ENCODE data around the gene POLR1E.

Gene POLR1E

DNA sequence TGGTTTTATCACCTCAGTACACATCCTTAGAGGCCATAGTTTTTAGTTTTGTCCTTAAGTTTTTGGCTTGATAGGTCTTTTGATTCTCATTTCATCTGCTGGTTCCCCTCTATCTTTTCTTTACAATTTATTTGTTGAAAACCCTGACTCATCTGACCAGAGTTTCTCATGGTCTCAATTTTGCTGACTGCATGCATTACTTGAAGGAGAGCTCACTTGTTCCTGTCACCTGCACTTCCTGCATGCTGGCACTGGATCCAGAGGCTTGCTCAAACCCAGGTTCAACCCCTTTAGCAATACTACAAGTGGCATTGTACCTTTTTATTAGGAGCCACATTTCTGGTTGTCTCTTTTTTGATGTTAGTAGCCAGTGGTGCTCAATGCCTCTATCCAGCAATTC is 63.8 kb downstream of the POLR1E start:
- TF ChIP-seq CTCF (IDR thresholded peaks at IDR 0.05; ENCODE audit: borderline replicate concordance, control extremely low read depth, extremely low read depth, insufficient read depth, missing control alignments), result no peak
- in situ Hi-C loops (cut with MboI; ENCODE audit: low sequenced_read_pairs, unreplicated experiment), result no loop called here
- DNase-seq (ENCODE audit: low spot score), result no peak

DNA sequence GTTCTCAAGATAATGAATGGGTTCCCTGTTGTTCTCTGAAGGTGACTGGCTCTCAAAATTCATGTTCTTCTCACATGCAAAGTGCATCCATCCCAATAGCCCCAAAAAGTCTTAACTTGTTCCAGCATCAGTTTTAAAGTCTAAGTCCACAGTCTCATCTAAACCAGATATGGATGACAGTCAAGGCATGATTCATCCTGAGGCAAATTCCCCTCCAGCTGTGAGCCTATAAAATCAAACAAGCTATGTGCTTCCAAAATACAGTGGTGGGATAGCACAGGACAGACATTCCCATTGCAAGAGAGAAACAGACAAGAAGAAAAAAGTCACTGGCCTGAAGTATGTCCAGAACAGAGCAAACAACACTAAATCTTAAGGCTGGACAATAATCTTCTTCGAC is 65.0 kb downstream of the POLR1E start:
- no peak for DNase-seq (ENCODE audit: low spot score)
- in situ Hi-C loops (cut with MboI; ENCODE audit: low sequenced_read_pairs, unreplicated experiment), result no loop called here
- TF ChIP-seq CTCF (IDR thresholded peaks at IDR 0.05; ENCODE audit: borderline replicate concordance, control extremely low read depth, extremely low read depth, insufficient read depth, missing control alignments), result no peak

DNA sequence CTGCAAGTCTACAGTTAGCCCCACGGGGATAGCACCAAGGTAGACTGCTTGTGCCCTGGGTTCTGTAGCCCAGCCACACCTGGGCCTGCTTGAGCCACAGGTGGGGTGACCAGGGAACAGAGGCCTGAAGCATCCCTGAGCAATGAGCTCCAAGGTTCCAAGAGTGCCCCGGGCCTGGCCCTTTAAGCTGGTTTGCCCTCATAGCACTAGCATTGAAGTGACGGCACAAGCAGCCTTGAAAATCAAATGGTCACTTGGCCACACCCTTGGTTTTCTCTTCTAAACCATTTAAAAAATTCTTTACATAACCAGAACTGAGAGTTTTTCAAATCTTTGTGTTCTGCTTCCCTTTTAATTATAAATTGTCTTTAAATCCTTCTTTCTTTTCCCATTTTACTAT is 65.7 kb downstream of the POLR1E start:
- TF ChIP-seq CTCF (IDR thresholded peaks at IDR 0.05; ENCODE audit: borderline replicate concordance, control extremely low read depth, extremely low read depth, insufficient read depth, missing control alignments), result no peak
- in situ Hi-C loops (cut with MboI; ENCODE audit: low sequenced_read_pairs, unreplicated experiment), result no loop called here
- DNase-seq (ENCODE audit: low spot score), result no peak

GRCh38 chr9:37551888-37552287 is 66.1 kb downstream of the POLR1E start:
- no peak for TF ChIP-seq CTCF (IDR thresholded peaks at IDR 0.05; ENCODE audit: borderline replicate concordance, control extremely low read depth, extremely low read depth, insufficient read depth, missing control alignments)
- in situ Hi-C loops (cut with MboI; ENCODE audit: low sequenced_read_pairs, unreplicated experiment), result no loop called here
- no peak for DNase-seq (ENCODE audit: low spot score)

All from GM13976 (cell line).